Measurements from ENCODE around the gene ISX.

The ISX gene

GRCh38 chr22:35076630-35077029, 10.7 kb downstream of the ISX start:
- DNase-seq (ENCODE audit: low read depth): no peak
- no peak overlapping the region for H3K4me3 ChIP-seq (ENCODE audit: low read depth, low read length)
- no peak for TF ChIP-seq CTCF (IDR thresholded peaks at IDR 0.05; ENCODE audit: control insufficient read depth, extremely low read depth, insufficient read depth)

- H3K4me3 ChIP-seq (ENCODE audit: low read depth, low read length): no peak overlapping the region
- TF ChIP-seq CTCF (IDR thresholded peaks at IDR 0.05; ENCODE audit: control insufficient read depth, extremely low read depth, insufficient read depth): no peak
- peak; percentile 92 for DNase-seq (ENCODE audit: low read depth)
These were observed 19.7 kb downstream of the ISX start for GRCh38 chr22:35085621-35086020.

GRCh38 chr22:35089139-35089538, 23.2 kb downstream of the ISX start:
- no peak for TF ChIP-seq CTCF (IDR thresholded peaks at IDR 0.05; ENCODE audit: control insufficient read depth, extremely low read depth, insufficient read depth)
- no peak overlapping the region for H3K4me3 ChIP-seq (ENCODE audit: low read depth, low read length)
- no peak for DNase-seq (ENCODE audit: low read depth)

GRCh38 chr22:35092406-35092805, 26.4 kb downstream of the ISX start:
- TF ChIP-seq CTCF (IDR thresholded peaks at IDR 0.05; ENCODE audit: control insufficient read depth, extremely low read depth, insufficient read depth): no peak
- H3K4me3 ChIP-seq (ENCODE audit: low read depth, low read length): no peak overlapping the region
- DNase-seq (ENCODE audit: low read depth): no peak

GRCh38 chr22:35098921-35099320, 33.0 kb downstream of the ISX start:
- TF ChIP-seq CTCF (IDR thresholded peaks at IDR 0.05; ENCODE audit: control insufficient read depth, extremely low read depth, insufficient read depth): no peak

GRCh38 chr22:35099883-35100282, 33.9 kb downstream of the ISX start:
- no peak overlapping the region for H3K4me3 ChIP-seq (ENCODE audit: low read depth, low read length)
- no peak for TF ChIP-seq CTCF (IDR thresholded peaks at IDR 0.05; ENCODE audit: control insufficient read depth, extremely low read depth, insufficient read depth)
- no peak for DNase-seq (ENCODE audit: low read depth)

More at GRCh38 chr22:35098921-35099320, 33.0 kb downstream of the ISX start:
- no peak overlapping the region for H3K4me3 ChIP-seq (ENCODE audit: low read depth, low read length)
- no peak for DNase-seq (ENCODE audit: low read depth)

- TF ChIP-seq CTCF (IDR thresholded peaks at IDR 0.05; ENCODE audit: control insufficient read depth, extremely low read depth, insufficient read depth): no peak
- DNase-seq (ENCODE audit: low read depth): no peak
- no peak overlapping the region for H3K4me3 ChIP-seq (ENCODE audit: low read depth, low read length)
These were observed 36.7 kb downstream of the ISX start for GRCh38 chr22:35102663-35103062.
